Activated CD4-positive, alpha-beta T cell treated with anti-CD3 and anti-CD28 coated beads for 36 hours (primary cell): Measurements from ENCODE around the gene MIR17HG. TPM values are rescaled to one million over a fixed set of nuclear protein-coding genes. Genes with fewer than 3 reads are reported as not detected.

Experiments used
- ATAC-seq: fragments of 200-7000 bp; cut with Tn5 transposase; one replicate; pipeline ENCODE4 v1.10.0; 2021; ENCODE audit warnings: mild to moderate bottlenecking, moderate library complexity
- CTCF ChIA-PET: fragments of 350-600 bp; sonication (Branson Sonifier 250); formaldehyde crosslinking; loops from one replicate; lab custom pipeline; 2021; ENCODE audit warnings: antibody characterized with exemption; lab: Charles Lee
- POLR2A ChIA-PET: fragments of 350-600 bp; sonication (Branson Sonifier 250); formaldehyde crosslinking; loops from one replicate; lab custom pipeline; 2021; ENCODE audit warnings: antibody characterized with exemption, inconsistent platforms; lab: Charles Lee
- DNase-seq: peaks from one replicate; pipeline ENCODE4 v3.0.0-alpha.2; 2020
- H3K27ac Mint-ChIP-seq: one replicate; pipeline ENCODE4 v1.8.0; 2021; ENCODE audit warnings: mixed read lengths
- H3K27me3 Mint-ChIP-seq: one replicate; pipeline ENCODE4 v1.8.0; 2021; ENCODE audit warnings: mixed read lengths
- H3K36me3 Mint-ChIP-seq: one replicate; pipeline ENCODE4 v1.8.0; 2021; ENCODE audit warnings: low read depth, mixed read lengths
- H3K4me1 Mint-ChIP-seq: one replicate; pipeline ENCODE4 v1.8.0; 2021; ENCODE audit warnings: mixed read lengths
- H3K4me3 Mint-ChIP-seq: one replicate; pipeline ENCODE4 v1.8.0; 2021; ENCODE audit warnings: mild to moderate bottlenecking, moderate library complexity, mixed read lengths
- H3K9me3 Mint-ChIP-seq: one replicate; pipeline ENCODE4 v1.8.0; 2021; ENCODE audit warnings: low read depth, mixed read lengths
- intact Hi-C, 2 experiments: fragments of 100-400 bp; cut with DNase I in 1 of 2; cut with micrococcal nuclease in 1 of 2; formaldehyde crosslinking; loops; one replicate each; pipeline versions ENCODE4 v1.14.2 to v1.15.1; 2022 to 2024; cut with DNase I, micrococcal nuclease
- total RNA-seq, 2 experiments: library from RNA; stranded (reverse); gene quantifications; one replicate each; pipeline ENCODE4 v1.2.3, GENCODE V29; 2021

Gene MIR17HG
- 10 to 100 TPM; 13.8 to 26.7 TPM for total RNA-seq

DNA sequence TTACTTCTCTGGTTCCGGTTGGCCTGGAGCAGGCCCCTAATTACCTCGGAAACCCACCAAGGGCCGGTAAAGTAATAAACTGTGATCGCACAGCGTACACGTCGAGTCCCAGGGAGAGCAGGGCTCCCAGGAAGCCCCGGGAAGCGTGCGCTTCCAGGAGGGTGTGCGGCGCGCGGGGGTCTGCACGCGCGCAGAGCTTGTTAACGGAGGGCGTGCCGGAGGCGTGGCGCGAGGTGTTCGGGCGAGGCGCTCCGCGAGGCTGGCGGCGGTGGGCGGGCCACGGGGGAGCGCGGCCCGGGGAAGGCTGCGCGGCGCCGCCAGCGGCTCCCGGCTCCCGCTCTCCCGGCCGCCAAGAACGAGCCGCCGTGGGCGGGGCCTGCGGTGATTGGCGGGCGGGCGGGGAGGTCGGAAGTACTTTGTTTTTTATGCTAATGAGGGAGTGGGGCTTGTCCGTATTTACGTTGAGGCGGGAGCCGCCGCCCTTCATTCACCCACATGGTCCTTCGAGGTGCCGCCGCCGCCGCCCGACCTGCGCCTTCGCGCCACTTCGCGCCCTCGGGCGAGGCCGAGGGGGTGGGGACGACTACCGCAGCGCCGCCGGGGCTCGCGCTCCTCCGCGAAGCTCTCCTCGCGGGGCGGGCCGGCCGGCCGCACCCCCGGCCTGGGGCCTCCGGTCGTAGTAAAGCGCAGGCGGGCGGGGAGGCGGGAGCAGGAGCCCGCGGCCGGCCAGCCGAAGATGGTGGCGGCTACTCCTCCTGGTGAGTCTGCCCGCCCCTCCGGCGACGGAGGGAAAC, at the start of gene MIR17HG:
Gene MIR17HG, plus strand, starts transcription at position 486 of the 794 bp plus-strand sequence.
- peak within 1 kb of the TSS; percentile 93 for H3K4me3 Mint-ChIP-seq
- POLR2A ChIA-PET: interaction anchor here (1.0 to 1.6 kb wide), 3 partner anchors 9 to 21 kb away, joined by 3 to 5 read pairs (median 3); no protein-coding TSS in a partner anchor
- intact Hi-C loops: loop anchor here (1.0 to 2.0 kb wide), 3 partner anchors 22 to 51 kb away; partner anchors contain the start of gene GPC5 (in 2 of the 2)
- H3K9me3 Mint-ChIP-seq: no peaks in the 10 kb centered on the region
- DNase-seq (peak; percentile 94), ATAC-seq (peak; percentile 61)
- peaks cover 35% of the 10 kb centered on the region for H3K36me3 Mint-ChIP-seq
- peaks cover 44% of the 10 kb centered on the region for H3K4me1 Mint-ChIP-seq
- peak within 1 kb of the TSS; percentile 93 for H3K27ac Mint-ChIP-seq
- no peaks in the 10 kb centered on the region for H3K27me3 Mint-ChIP-seq
- CTCF ChIA-PET: interaction anchor here (0.8 to 2.8 kb wide), 8 partner anchors 11 to 142 kb away, joined by 3 to 19 read pairs (median 4); no protein-coding TSS in a partner anchor

DNA sequence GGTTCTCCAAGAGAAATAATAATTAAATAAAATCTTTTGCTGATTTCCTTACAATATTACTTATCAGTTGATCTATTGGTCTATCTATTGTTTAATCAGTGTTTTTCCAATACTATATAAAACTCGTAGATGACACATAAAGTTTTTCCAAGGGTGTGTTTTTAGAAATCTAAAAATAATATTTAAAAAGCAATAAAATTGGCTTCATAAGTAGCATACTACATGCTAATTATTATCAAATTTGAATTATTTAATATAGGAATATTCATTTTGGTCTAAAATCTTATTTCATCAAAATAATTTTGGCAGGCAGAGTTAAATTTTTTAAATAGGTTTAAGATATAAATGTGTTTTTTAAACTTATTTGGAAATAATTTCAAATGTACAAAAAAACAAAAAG, 49.4 kb upstream of the MIR17HG start:
- Mint-ChIP-seq H3K4me3 (no peak overlapping the region), H3K27ac (no peak overlapping the region), H3K9me3 (no peaks in the 10 kb centered on the region), H3K36me3 (no peaks in the 10 kb centered on the region), H3K27me3 (peaks cover 8% of the 10 kb centered on the region), H3K4me1 (no peaks in the 10 kb centered on the region)
- DNase-seq: no peak
- intact Hi-C loops: no loop called here
- ATAC-seq: no peak
- CTCF ChIA-PET: interaction anchor here (1.3 kb wide), 1 partner anchor 16 kb away, joined by 5 read pairs; no protein-coding TSS in a partner anchor
- POLR2A ChIA-PET: no interaction called here

DNA sequence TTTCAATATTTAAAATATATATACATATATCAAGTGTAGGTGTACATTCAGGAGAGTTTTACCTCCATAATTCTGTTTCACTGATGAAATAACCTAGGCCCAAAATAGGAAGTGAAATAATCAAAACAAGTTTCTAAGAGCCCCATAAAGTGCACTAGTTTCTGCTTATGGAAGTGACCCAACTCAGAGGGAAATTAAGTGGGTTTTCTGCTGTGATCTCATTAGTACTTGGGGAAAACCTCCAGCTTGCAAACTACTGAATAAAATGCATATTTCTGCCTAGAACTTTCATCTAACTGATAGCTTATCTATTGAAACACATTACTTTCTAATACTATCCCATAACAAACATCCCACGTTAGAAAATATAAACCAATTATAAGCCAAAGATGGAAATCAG, 45.4 kb upstream of the MIR17HG start:
- H3K36me3 Mint-ChIP-seq: no peaks in the 10 kb centered on the region
- ChIA-PET CTCF (interaction anchor here (1.5 kb wide), 1 partner anchor 13 kb away, joined by 5 read pairs; no protein-coding TSS in a partner anchor), POLR2A (no interaction called here)
- H3K4me1 Mint-ChIP-seq: peaks cover 2% of the 10 kb centered on the region
- intact Hi-C loops: no loop called here
- ATAC-seq: no peak
- no peak overlapping the region for H3K4me3 Mint-ChIP-seq
- no peaks in the 10 kb centered on the region for H3K9me3 Mint-ChIP-seq
- peaks cover 5% of the 10 kb centered on the region for H3K27me3 Mint-ChIP-seq
- H3K27ac Mint-ChIP-seq: no peak overlapping the region
- DNase-seq: no peak

DNA sequence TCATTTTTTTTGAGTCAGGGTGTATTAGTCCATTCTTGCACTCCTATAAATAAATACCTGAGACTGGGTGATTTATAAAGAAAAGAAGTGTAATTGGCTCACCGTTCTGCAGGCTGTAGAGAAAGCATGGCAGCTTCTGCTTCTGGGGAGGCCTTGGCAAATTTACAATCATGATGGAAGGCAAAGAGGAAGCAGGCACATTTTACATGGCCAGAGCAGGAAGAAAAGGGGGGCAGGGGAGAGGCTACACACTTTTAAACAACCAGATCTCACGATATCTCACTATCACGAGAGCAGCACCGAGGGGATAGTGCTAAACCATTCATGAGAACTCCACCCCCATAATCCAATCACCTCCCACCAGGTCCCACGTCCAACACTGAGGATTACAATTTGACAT, 44.5 kb upstream of the MIR17HG start:
- intact Hi-C loops: no loop called here
- ChIA-PET POLR2A (no interaction called here), CTCF (no interaction called here)
- ATAC-seq (no peak), DNase-seq (no peak)
- no peak overlapping the region for H3K4me3 Mint-ChIP-seq
- no peaks in the 10 kb centered on the region for H3K9me3 Mint-ChIP-seq
- H3K4me1 Mint-ChIP-seq: peaks cover 3% of the 10 kb centered on the region
- no peak overlapping the region for H3K27ac Mint-ChIP-seq
- peaks cover 5% of the 10 kb centered on the region for H3K27me3 Mint-ChIP-seq
- H3K36me3 Mint-ChIP-seq: no peaks in the 10 kb centered on the region

DNA sequence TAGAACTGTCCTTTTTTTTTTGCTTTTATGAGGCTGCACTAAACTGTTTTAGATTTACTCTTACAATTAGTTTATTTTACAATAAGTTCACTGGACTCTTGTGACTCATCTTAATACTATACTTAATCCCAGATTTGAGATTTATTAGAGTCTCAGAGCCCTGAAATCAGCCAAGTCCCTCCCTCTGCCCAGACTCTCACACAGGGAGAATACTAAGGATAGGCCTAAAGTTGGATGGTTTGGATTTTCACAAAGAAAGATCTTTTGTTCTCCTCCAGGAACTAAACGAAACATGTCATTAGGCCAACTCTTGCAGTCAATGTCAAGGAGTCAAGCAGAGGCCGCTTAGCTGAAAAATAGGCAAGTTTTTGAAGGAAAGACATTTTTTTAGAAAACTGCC, 42.7 kb upstream of the MIR17HG start:
- H3K36me3 Mint-ChIP-seq: no peaks in the 10 kb centered on the region
- no peaks in the 10 kb centered on the region for H3K27me3 Mint-ChIP-seq
- ChIA-PET POLR2A (no interaction called here), CTCF (no interaction called here)
- no peak for DNase-seq
- peaks cover 5% of the 10 kb centered on the region for H3K4me1 Mint-ChIP-seq
- H3K4me3 Mint-ChIP-seq: no peak overlapping the region
- H3K9me3 Mint-ChIP-seq: no peaks in the 10 kb centered on the region
- intact Hi-C loops: no loop called here
- no peak overlapping the region for H3K27ac Mint-ChIP-seq
- no peak for ATAC-seq

DNA sequence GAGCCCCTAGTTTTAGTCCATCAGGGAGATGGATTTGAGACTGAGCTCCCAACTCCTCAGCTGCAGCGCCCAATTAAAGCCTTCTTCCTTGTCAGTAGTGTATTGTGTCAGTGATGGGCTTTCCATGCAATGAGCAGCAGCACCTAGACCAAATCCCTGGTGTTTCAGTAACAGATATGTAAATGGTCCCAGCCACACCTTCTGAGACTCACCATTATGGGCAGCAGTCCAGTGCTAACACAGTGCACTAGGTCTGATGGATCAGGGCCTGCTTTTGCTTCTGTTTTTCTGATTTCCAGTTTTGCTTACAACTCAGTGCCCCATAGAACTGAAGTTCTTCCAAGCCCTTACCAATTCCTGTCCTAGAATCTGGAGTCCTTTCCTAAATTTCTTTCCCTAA, 41.8 kb upstream of the MIR17HG start:
- no peaks in the 10 kb centered on the region for H3K27me3 Mint-ChIP-seq
- no peak overlapping the region for H3K4me3 Mint-ChIP-seq
- DNase-seq (no peak), ATAC-seq (no peak)
- POLR2A ChIA-PET: no interaction called here
- H3K36me3 Mint-ChIP-seq: no peaks in the 10 kb centered on the region
- intact Hi-C loops: no loop called here
- H3K27ac Mint-ChIP-seq: no peak overlapping the region
- peaks cover 5% of the 10 kb centered on the region for H3K4me1 Mint-ChIP-seq
- CTCF ChIA-PET: no interaction called here
- H3K9me3 Mint-ChIP-seq: no peaks in the 10 kb centered on the region

DNA sequence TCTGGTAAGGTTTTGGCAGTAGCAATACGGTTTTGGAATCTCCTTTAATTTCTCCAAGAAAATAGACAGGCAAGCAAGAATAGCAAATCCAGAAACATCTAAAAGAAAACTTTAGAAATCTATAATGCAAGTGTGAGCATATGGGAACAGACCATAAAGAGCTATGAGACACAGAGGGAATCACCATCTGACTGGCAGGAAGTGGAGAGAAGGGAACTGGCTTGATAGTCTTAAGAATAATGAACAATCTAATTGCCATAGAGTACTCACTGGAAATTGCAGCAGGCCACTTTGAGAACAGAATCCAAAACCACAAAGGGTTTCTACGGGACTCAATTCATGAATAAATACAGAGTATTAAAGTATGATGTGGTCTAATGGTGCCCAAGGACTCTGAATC, 39.6 kb upstream of the MIR17HG start:
- H3K9me3 Mint-ChIP-seq: no peaks in the 10 kb centered on the region
- intact Hi-C loops: loop anchor here in 1 of 2 experiments (1.0 kb wide), 1 partner anchor 90 kb away; the partner anchor contains the start of gene GPC5
- POLR2A ChIA-PET: no interaction called here
- H3K27me3 Mint-ChIP-seq: no peaks in the 10 kb centered on the region
- no peak overlapping the region for H3K27ac Mint-ChIP-seq
- peaks cover 12% of the 10 kb centered on the region for H3K4me1 Mint-ChIP-seq
- ATAC-seq: peak; percentile 76
- H3K4me3 Mint-ChIP-seq: no peak overlapping the region
- no peak for DNase-seq
- CTCF ChIA-PET: interaction anchor here (0.7 to 0.8 kb wide), 2 partner anchors 19 to 39 kb away, joined by 3 to 4 read pairs; no protein-coding TSS in a partner anchor
- no peaks in the 10 kb centered on the region for H3K36me3 Mint-ChIP-seq

DNA sequence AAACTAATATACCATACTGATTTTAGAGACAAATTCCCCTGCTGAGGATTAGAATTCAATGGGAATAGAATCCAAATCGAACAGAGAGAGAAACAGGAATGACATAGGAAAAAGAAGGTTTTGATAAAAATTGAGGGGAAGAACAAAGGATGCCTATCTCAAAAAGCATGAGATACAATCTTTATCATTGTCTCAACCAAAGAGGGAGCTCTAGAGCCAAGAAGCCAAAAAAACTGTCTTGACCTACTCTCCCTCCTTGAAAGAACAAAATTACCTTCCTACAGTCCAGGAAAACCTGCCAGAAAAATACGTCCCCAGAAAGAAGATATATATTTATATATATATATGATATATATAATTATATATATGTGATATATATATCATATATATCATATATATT, 39.2 kb upstream of the MIR17HG start:
- H3K27me3 Mint-ChIP-seq: no peaks in the 10 kb centered on the region
- H3K9me3 Mint-ChIP-seq: no peaks in the 10 kb centered on the region
- H3K36me3 Mint-ChIP-seq: no peaks in the 10 kb centered on the region
- CTCF ChIA-PET: interaction anchor here (0.7 to 0.8 kb wide), 3 partner anchors 19 to 38 kb away, joined by 3 to 4 read pairs (median 3); no protein-coding TSS in a partner anchor
- peaks cover 17% of the 10 kb centered on the region for H3K4me1 Mint-ChIP-seq
- H3K4me3 Mint-ChIP-seq: no peak overlapping the region
- POLR2A ChIA-PET: no interaction called here
- ATAC-seq (peak; percentile 64), DNase-seq (no peak)
- intact Hi-C loops: loop anchor here in 1 of 2 experiments (1.0 kb wide), 1 partner anchor 90 kb away; the partner anchor contains the start of gene GPC5
- H3K27ac Mint-ChIP-seq: no peak overlapping the region

DNA sequence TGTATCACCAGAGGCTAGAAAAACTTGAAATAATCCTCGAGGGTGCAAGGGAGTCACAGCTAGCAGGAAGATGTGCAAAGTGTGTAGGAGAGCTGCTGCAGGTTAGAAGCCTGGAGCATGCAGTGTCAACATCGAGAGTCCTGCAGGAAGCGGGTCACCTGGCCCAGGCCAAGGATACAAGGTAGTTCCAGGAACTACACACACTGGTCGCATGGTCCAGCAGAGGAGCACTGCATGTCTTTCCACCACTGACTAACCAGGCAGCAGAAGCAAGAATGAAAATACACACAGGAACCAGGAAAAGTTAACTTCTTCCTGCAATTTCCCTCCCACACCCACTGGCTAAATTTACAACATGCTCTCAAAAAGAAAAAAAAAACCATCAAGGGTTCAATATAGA, 36.0 kb upstream of the MIR17HG start:
- DNase-seq: no peak
- H3K9me3 Mint-ChIP-seq: no peaks in the 10 kb centered on the region
- H3K36me3 Mint-ChIP-seq: no peaks in the 10 kb centered on the region
- peaks cover 20% of the 10 kb centered on the region for H3K4me1 Mint-ChIP-seq
- ATAC-seq: no peak
- ChIA-PET CTCF (interaction anchor here (0.6 to 3.4 kb wide), 11 partner anchors 8 to 95 kb away, joined by 3 to 19 read pairs (median 3); partner anchors contain the start of genes GPC5 and MIR17HG), POLR2A (no interaction called here)
- H3K27ac Mint-ChIP-seq: no peak overlapping the region
- no peak overlapping the region for H3K4me3 Mint-ChIP-seq
- H3K27me3 Mint-ChIP-seq: peaks cover 1% of the 10 kb centered on the region
- intact Hi-C loops: loop anchor here (5.0 kb wide), 2 partner anchors 179 to 411 kb away; no protein-coding TSS in a partner anchor

DNA sequence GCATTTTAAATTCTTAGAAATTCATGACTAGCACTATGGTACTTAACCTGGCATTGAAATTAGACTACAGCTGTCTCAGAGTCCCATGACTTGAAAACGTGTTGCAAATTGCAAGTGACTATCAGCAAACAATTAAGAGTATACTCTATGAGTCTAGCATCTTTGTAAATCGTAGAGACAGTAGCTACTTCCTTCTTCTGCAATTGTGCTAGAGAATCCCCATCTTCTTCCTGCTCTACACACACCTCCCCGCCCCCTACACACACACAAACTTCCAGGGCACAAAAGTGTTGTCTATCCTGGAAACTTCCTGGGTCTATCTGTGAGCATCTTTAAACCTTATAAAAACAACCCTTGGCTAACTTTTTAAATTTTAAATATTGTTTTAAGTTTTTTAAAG, 35.2 kb upstream of the MIR17HG start:
- ATAC-seq: no peak
- Mint-ChIP-seq H3K27me3 (peaks cover 4% of the 10 kb centered on the region), H3K36me3 (no peaks in the 10 kb centered on the region), H3K27ac (no peak overlapping the region), H3K9me3 (no peaks in the 10 kb centered on the region), H3K4me3 (no peak overlapping the region), H3K4me1 (peaks cover 20% of the 10 kb centered on the region)
- intact Hi-C loops: loop anchor here (2.0 to 5.0 kb wide), 3 partner anchors 94 to 410 kb away; no protein-coding TSS in a partner anchor
- CTCF ChIA-PET: interaction anchor here (0.6 to 3.4 kb wide), 10 partner anchors 14 to 94 kb away, joined by 3 to 19 read pairs (median 4); partner anchors contain the start of genes GPC5 and MIR17HG
- DNase-seq: no peak
- POLR2A ChIA-PET: no interaction called here

DNA sequence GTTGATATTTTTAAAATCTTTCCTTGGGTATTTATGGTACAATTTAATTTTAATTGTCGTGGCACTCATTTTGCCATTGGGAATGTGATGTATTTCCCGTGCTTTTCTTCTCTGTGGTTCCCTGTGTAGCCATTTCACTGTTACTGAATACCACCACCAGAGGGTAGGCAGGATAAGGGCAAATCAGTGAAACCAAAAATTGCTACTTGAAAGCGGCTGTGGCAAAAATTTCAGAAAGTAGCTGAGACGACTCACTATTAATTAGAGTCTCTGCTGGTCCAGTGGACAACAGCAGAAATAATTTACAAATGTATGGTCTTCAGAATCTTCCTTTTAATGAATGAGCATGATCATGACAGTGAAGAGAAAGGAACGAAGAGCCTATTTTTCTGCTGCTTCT, 34.4 kb upstream of the MIR17HG start:
- intact Hi-C loops: loop anchor here (1.0 to 5.0 kb wide), 6 partner anchors 33 to 409 kb away; no protein-coding TSS in a partner anchor
- DNase-seq (peak; percentile 28), ATAC-seq (peak; percentile 72)
- ChIA-PET POLR2A (no interaction called here), CTCF (interaction anchor here (0.8 to 3.4 kb wide), 12 partner anchors 9 to 93 kb away, joined by 3 to 19 read pairs (median 4); partner anchors contain the start of gene MIR17HG)
- Mint-ChIP-seq H3K4me1 (peaks cover 18% of the 10 kb centered on the region), H3K9me3 (no peaks in the 10 kb centered on the region), H3K27ac (no peak overlapping the region), H3K36me3 (no peaks in the 10 kb centered on the region), H3K27me3 (peaks cover 4% of the 10 kb centered on the region), H3K4me3 (no peak overlapping the region)
